ENCODE results near the gene SLCO1C1. TPM values are rescaled to one million over a fixed set of nuclear protein-coding genes. Genes with fewer than 3 reads are reported as not detected.
A peak's percentile ranks its signal among the peaks of the same experiment; 100 is the strongest.
"Not testable (repeated sequence)": the region's sequence is repeated elsewhere in the genome, so short reads cannot be mapped to it uniquely, and the experiment has no call there.

SLCO1C1 gene
- polyA plus RNA-seq, 12 donors, result 0.12 to 1.1 (median 0.32) TPM; not detected in 2

DNA sequence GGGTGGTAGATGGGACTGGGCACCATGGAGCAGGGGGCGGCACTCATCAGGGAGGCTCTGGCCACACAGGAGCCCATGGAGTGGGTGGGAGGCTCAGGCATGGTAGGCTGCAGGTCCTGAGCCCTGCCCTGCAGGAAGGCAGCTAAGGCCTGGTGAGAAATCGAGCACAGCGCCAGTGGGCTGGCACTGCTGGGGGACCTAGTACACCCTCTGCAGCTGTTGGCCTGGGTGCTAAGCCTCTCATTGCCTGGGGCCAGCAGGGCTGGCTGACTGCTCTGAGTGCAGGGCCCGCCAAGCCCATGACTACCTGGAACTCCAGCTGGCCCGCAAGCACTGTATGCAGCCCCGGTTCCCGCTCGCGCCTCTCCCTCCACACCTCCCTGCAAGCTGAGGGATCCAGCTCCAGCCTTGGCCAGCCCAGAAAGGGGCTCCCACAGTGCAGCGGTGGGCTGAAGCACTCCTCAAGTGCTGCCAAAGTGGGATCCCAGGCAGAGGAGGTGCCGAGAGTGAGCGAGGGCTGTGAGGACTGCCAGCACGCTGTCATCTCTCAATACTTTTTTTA is 88.7 kb downstream of the SLCO1C1 start:
- not testable (repeated sequence) for DNase-seq

- DNase-seq, result no peak
These were observed 97.8 kb downstream of the SLCO1C1 start for GRCh38 chr12:20792971-20793370.

DNA sequence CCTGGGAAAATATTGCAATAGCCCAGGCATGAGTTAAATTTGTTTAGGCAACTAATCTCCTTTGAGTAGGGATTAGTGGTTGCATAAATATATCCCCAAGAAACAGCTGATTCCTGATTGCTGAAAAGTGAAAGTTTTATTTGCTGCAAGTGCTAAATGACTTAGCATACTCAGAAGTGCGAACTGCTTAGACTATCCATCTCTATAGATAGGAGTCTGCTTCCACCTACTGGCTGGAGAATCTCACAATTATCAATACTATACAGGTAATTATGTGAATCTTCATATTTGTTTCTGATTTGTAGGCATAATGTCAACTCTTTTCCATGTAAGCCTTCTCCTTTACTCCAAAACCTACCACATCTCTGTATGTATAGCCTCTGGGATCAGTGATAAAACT is 103.4 kb downstream of the SLCO1C1 start:
- peak; percentile 37 for DNase-seq

DNA sequence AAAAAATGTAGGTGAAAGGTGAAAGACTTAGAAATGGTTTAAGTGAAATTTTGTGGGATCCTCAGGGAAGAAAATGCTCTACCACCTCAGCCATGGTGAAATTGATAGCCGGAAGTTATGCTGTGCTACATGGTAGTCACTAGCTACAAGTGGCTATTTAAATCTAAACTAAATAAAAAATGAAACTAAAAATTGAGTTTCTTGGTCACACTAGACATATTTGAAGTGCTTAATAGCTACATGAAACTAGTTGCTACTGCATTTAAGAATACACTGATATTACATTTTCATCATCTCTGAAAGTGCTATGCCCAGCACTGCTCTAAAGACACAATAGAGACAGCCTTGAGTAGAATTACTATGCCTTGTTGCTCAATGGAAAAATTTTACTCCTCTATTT is 105.0 kb downstream of the SLCO1C1 start:
- DNase-seq, result no peak

- no peak for DNase-seq
These were observed 105.9 kb downstream of the SLCO1C1 start for GRCh38 chr12:20801035-20801434.

Other genes starting within 250 kb of the SLCO1C1 start
- under 1 TPM in 2 of 12 donors, not detected in 10; 0.12 to 0.63 TPM for gene SLCO1B3, start 115.4 kb downstream of the SLCO1C1 start, polyA plus RNA-seq (ENCODE audit: insufficient read length in 12 of 12)